Measurements from ENCODE around the gene PDK1.
"Not testable (repeated sequence)": the region's sequence is repeated elsewhere in the genome, so short reads cannot be mapped to it uniquely, and the experiment has no call there.

PDK1 gene

GRCh38 chr2:172555522-172556283, at the start of gene PDK1:
PDK1 (plus strand) TSS chr2:172556090; CDS start chr2:172556151, 61 bp downstream.
- DNase-seq (ENCODE audit: low read depth in 2 of 3, low spot score in 2 of 3): peak; percentile 75 to 87 (median 76)

DNA sequence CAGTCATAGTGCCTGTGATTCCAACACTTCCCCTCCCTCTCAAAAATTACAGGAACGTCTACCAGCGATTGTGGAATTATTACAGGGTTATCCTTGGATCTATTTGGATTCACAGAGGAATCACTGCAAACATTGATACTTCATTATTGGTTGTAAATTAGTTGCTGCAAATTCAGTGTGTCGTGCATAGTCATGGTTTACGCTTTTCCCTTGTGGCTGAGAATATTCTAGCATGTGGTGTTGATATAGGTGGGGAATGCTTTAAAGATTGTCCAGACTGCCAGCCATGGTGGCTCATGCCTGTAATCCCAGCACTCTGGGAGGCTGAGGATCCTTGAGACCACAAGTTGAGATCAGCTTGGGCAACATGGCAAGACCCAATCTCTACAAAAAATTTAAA, 48.7 kb upstream of the PDK1 start:
- DNase-seq (ENCODE audit: low read depth in 2 of 3, low spot score in 2 of 3): no peak

GRCh38 chr2:172510088-172510487, 45.8 kb upstream of the PDK1 start:
- no peak for DNase-seq (ENCODE audit: low read depth in 2 of 3, low spot score in 2 of 3)

GRCh38 chr2:172510548-172510947, 45.3 kb upstream of the PDK1 start:
- no peak for DNase-seq (ENCODE audit: low read depth in 2 of 3, low spot score in 2 of 3)

- DNase-seq (ENCODE audit: low read depth in 2 of 3, low spot score in 2 of 3): no peak
Measured at GRCh38 chr2:172512810-172513523, 42.9 kb upstream of the PDK1 start.

GRCh38 chr2:172513524-172513900, 42.4 kb upstream of the PDK1 start:
- DNase-seq (ENCODE audit: low read depth in 2 of 3, low spot score in 2 of 3): no peak

GRCh38 chr2:172513935-172514586, 41.8 kb upstream of the PDK1 start:
- DNase-seq (ENCODE audit: low read depth in 2 of 3, low spot score in 2 of 3): no peak

DNA sequence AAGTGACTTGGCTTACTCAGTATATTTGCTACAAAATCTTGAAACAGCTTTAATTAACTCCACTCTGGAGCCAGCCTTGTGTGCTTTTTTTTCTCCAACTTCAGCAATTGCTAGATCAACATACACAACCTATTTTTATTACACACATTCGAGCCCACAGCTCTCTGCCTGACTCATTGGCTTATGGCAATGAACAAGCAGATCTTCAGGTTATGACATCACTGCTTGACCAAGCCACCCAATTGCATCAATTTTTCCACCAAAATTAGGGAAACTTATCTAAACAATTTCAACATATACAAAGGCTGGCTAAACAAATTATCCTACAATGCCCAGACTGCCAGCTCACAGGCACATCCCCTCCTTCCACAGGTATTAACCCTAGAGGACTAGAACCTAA, 39.6 kb upstream of the PDK1 start:
- DNase-seq (ENCODE audit: low read depth in 2 of 3, low spot score in 2 of 3): no peak

GRCh38 chr2:172518995-172519394, 36.9 kb upstream of the PDK1 start:
- DNase-seq (ENCODE audit: low read depth in 2 of 3, low spot score in 2 of 3): no peak

DNA sequence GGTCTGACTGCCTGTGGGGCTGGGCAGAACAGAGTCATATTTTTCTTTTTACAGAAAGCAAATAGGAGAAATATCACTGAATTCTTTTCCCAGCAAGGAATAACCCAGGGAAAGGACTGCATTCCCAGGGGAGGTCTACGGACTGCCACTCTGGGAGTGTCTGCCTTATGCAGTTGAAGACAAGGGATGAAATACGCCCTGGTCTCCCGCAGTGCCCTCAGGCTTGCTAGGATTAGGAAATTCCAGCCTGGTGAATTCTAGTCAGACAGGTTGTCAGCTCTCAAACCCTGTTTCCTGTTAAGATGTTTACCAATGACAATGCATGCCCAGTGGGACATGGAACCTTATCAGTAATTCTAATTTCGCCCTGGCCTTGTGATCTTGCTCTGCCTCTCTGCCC, 30.3 kb upstream of the PDK1 start:
- DNase-seq (ENCODE audit: low read depth in 2 of 3, low spot score in 2 of 3): no peak

- DNase-seq (ENCODE audit: low read depth in 2 of 3, low spot score in 2 of 3): no peak
Measured at GRCh38 chr2:172531309-172531708, 24.6 kb upstream of the PDK1 start.

GRCh38 chr2:172532461-172532860, 23.4 kb upstream of the PDK1 start:
- DNase-seq (ENCODE audit: low read depth in 2 of 3, low spot score in 2 of 3): not testable (repeated sequence)

DNA sequence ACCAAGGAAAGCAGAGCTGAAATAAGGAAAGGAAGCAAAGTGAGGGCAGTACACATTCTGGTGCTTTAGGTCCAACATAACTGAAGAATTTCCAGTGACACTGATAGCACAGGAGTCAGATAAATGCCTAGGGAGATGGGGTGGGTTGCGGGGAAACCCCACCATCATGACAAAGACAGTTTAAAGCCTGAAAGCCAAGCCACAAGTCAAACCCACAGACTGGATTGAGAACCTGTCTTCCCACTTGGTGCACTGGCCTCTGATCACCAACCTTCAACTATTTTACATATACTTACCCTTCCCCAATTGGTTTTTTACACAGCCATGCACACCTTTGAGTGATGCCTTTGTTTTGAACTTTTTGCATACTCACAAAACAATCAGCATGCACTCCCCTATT, 22.2 kb upstream of the PDK1 start:
- no peak for DNase-seq (ENCODE audit: low read depth in 2 of 3, low spot score in 2 of 3)

DNA sequence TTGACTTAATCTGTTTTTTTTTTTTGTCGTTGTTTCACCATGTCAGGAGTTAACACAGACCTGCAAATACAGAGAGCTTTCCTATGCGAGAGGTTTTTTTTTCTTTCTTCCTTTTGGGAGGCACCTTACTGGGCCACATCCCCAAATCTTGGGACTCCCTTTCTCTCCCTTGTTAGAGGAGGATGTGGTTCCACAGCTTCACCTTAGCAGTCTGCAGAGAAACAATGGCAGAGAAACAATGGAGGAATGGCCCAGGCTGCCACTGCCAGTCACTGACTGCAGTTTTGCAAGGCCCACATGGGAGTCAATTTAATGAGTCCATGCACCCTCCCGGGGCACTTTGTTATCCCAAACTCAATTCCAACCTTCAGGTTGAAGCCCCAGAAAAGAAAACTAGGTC, 20.8 kb upstream of the PDK1 start:
- DNase-seq (ENCODE audit: low read depth in 2 of 3, low spot score in 2 of 3): no peak

DNA sequence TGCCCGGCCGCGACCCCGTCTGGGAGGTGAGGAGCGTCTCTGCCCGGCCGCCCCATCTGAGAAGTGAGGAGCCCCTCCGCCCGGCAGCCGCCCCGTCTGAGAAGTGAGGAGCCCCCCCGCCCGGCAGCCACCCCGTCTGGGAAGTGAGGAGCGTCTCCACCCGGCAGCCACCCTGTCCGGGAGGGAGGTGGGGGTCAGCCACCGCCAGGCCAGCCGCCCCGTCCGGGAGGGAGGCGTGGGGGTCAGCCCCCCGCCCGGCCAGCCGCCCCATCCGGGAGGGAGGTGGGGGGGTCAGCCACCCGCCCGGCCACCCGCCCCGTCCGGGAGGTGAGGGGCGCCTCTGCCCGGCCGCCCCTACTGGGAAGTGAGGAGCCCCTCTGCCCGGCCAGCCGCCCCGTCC, 18.0 kb upstream of the PDK1 start:
- not testable (repeated sequence) for DNase-seq (ENCODE audit: low read depth in 2 of 3, low spot score in 2 of 3)

DNA sequence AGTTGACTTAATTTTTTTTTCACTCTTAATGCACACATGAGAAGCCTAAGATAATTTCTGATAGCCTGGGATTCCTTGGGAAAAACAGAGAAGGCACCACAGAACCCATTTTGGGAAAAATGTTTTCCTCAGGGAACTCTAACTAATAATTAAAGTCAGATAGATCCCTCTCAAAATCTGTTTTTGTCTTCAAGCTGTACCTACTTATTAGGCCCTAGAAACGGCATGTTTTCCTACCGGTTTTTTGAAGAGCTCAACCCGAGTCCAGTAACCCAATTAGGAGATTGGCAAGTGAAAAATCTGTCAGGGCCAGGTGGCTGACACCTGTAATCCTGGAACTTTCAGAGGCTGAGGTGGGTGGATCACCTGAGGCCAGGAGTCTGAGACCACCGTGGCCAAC, 16.1 kb upstream of the PDK1 start:
- DNase-seq (ENCODE audit: low read depth in 2 of 3, low spot score in 2 of 3): no peak

DNA sequence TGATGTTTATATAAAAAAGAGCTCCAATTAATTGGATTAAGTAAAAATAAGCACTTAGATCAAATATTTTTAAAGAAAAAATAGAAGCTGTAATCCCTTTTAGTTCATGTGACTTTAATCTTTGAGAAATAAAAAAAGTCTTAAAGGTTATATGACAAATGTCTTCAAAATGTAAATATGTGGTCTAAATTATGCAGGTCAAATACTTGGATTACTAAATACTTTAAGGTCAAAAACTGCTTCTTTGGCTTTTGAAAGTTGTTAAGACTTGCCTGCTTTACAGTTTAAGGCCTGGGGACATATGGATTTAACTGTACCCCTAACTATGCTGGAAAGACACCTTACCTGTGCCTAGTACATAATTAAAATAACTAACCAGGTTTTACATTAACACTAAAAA, 15.5 kb upstream of the PDK1 start:
- no peak for DNase-seq (ENCODE audit: low read depth in 2 of 3, low spot score in 2 of 3)

- no peak for DNase-seq (ENCODE audit: low read depth in 2 of 3, low spot score in 2 of 3)
Measured at GRCh38 chr2:172545408-172546075, 10.3 kb upstream of the PDK1 start.

- DNase-seq (ENCODE audit: low read depth in 2 of 3, low spot score in 2 of 3): no peak
Measured at GRCh38 chr2:172549131-172549530, 6.8 kb upstream of the PDK1 start.

- DNase-seq (ENCODE audit: low read depth in 2 of 3, low spot score in 2 of 3): not testable (repeated sequence)
Measured at GRCh38 chr2:172549802-172550201, 6.1 kb upstream of the PDK1 start.

DNA sequence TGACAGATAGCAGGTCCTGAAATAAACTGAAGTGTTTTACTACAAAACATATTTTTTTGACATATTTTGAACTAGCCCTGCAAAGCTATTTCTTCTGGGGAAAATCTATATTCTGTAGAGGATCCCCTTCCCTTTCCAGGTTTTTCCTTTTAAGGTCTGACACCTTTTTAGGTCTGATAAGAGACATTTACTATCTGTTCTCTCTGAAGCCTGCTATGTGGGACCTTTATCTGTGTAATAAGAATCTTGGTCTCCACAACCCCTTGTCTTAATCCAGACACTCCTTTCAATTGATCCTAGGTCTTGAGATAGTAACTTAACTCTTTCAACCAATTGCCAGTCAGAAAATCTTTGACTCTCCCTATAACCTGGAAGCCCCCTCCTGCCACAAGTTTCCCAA, 5.5 kb upstream of the PDK1 start:
- DNase-seq (ENCODE audit: low read depth in 2 of 3, low spot score in 2 of 3): no peak

- DNase-seq (ENCODE audit: low read depth in 2 of 3, low spot score in 2 of 3): no peak
Measured at GRCh38 chr2:172551271-172551670, 4.6 kb upstream of the PDK1 start.
